Stomach (tissue), 9 donors: ENCODE data around the gene NCKAP5. TPM values are rescaled to one million over a fixed set of nuclear protein-coding genes. Genes with fewer than 3 reads are reported as not detected.

Source experiments
- DNase-seq, 2 donors: peaks; one replicate each; pipeline versions ENCODE4 v3.0.0 to v3.0.0-alpha.2; 2013 to 2019
- H3K27ac ChIP-seq, 5 donors: fragments of 200-600 bp in 4 of 5; sonication (generic) in 4 of 5; one replicate each; pipeline ENCODE4 v1.5.1; 2013 to 2019; ENCODE audit warnings: mild to moderate bottlenecking in 1 of 5, moderate library complexity in 1 of 5
- H3K27me3 ChIP-seq, 3 donors: fragments of 200-600 bp; sonication (generic); one replicate each; pipeline ENCODE4 v1.5.1; 2017 to 2019; ENCODE audit warnings: mixed run types in 1 of 3
- H3K36me3 ChIP-seq, 4 donors: fragments of 200-600 bp; sonication (generic); 1 replicate in 3 of 4; 2 replicates in 1 of 4; pipeline ENCODE4 v1.5.1; 2016 to 2019
- H3K4me1 ChIP-seq, 4 donors: fragments of 200-600 bp; sonication (generic); one replicate each; pipeline ENCODE4 v1.5.1; 2016 to 2019
- H3K4me3 ChIP-seq, 4 donors: fragments of 200-600 bp; sonication (generic) in 3 of 4; one replicate each; pipeline ENCODE4 v1.5.1; 2016 to 2019; ENCODE audit warnings: mild to moderate bottlenecking in 1 of 4
- H3K9me3 ChIP-seq, 4 donors: fragments of 200-600 bp; sonication (generic); one replicate each; pipeline ENCODE4 v1.5.1; 2016 to 2019
- EP300 ChIP-seq: sonication (generic); formaldehyde crosslinking; IDR thresholded peaks from one replicate; pipeline ENCODE4 v1.6.1; 2017; ENCODE audit warnings: antibody characterized with exemption
- POLR2A ChIP-seq, 4 donors: fragments of 450-650 bp; IDR thresholded peaks; one replicate each; pipeline ENCODE4 v1.6.1; 2016; ENCODE audit warnings: antibody characterized with exemption in 4 of 4, control low read depth in 2 of 4, mild to moderate bottlenecking in 1 of 4, moderate library complexity in 1 of 4
- POLR2AphosphoS5 ChIP-seq, 3 donors: sonication (generic); formaldehyde crosslinking; IDR thresholded peaks; one replicate each; pipeline ENCODE4 v1.6.1; 2016; ENCODE audit warnings: antibody characterized with exemption in 3 of 3
- WGBS, 5 donors: extraction: QIAGEN DNeasy Blood & Tissue Kit in 3 of 5; methylation state at CpG; one replicate each; pipeline versions ENCODE4 v1.1.5 to v1.1.7; 2013 to 2018; 5-methylcytosine and 5-hydroxymethylcytosine counted together
- intact Hi-C: fragments of 100-400 bp; cut with DNase I; formaldehyde crosslinking; loops from one replicate; pipeline ENCODE4 v1.15.1; 2023; ENCODE audit warnings: low total_unique reads
- polyA plus RNA-seq, 3 donors: library from polyadenylated mRNA; stranded (reverse); fragments of 200-250 nt; gene quantifications; one replicate each; pipeline ENCODE4 v1.2.3, GENCODE V29; 2013
- total RNA-seq, 5 donors: library from RNA; depleted of rRNA; stranded (reverse); fragments of >200 nt; gene quantifications; one replicate each; pipeline versions ENCODE4 v1.1.0 to v1.2.3, GENCODE V29; 2014 to 2016
- TF ChIP-seq, protein P1 (sequence below), 7 experiments: fragments of 450-650 bp in 4 of 7; fragments of 200-600 bp in 3 of 7; sonication (generic) in 3 of 7; IDR thresholded peaks; one replicate each; pipeline ENCODE4 v1.5.1; 2016 to 2019; ENCODE audit warnings: antibody characterized with exemption in 7 of 7, control low read depth in 2 of 7, mild to moderate bottlenecking in 1 of 7
- donor health status: healthy with polysubstance abuse.
- donor health status: Bipolar disorder and iron deficiency.
- donor health status: healthy.

Gene NCKAP5
- total and polyA plus RNA-seq, 8 donors = 0.58 to 8.0 (median 1.6) TPM; not detected in 1

DNA sequence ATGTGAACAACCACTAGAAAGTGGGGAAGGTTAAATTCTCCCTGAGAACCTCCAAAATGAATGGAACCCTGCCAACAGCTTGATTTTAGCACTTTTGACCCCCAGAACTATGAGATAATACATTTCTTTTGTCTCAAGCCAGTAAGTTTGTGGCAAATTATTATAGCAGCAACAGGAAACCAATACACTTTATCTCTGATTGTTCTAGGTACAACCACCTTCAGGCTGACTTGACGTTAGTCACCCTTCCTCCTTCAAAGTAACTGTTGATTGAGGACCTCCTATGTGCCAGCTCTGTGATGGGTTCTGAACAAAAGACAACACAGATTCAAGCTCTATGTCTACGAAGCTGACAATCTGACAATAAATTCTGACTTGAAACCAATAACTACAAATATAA lies 318.9 kb downstream of the NCKAP5 start:
- H3K4me1 ChIP-seq = no peaks in the 10 kb centered on the region
- no peaks in the 10 kb centered on the region for H3K9me3 ChIP-seq
- H3K4me3 ChIP-seq = no peak overlapping the region
- intact Hi-C loops = no loop called here
- no peaks in the 10 kb centered on the region for H3K27me3 ChIP-seq
- H3K27ac ChIP-seq = no peak overlapping the region
- 65 to 78% (median 69%) methylated on average over 2 of the region's 2 CpGs for WGBS, 5 donors
- TF ChIP-seq POLR2AphosphoS5 (IDR thresholded peaks at IDR 0.05) (no peak), POLR2A (IDR thresholded peaks at IDR 0.05) (no peak), EP300 (no peak)
- TF ChIP-seq, protein P1, sequence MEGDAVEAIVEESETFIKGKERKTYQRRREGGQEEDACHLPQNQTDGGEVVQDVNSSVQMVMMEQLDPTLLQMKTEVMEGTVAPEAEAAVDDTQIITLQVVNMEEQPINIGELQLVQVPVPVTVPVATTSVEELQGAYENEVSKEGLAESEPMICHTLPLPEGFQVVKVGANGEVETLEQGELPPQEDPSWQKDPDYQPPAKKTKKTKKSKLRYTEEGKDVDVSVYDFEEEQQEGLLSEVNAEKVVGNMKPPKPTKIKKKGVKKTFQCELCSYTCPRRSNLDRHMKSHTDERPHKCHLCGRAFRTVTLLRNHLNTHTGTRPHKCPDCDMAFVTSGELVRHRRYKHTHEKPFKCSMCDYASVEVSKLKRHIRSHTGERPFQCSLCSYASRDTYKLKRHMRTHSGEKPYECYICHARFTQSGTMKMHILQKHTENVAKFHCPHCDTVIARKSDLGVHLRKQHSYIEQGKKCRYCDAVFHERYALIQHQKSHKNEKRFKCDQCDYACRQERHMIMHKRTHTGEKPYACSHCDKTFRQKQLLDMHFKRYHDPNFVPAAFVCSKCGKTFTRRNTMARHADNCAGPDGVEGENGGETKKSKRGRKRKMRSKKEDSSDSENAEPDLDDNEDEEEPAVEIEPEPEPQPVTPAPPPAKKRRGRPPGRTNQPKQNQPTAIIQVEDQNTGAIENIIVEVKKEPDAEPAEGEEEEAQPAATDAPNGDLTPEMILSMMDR (IDR thresholded peaks at IDR 0.05) = no peak
- no peak for DNase-seq
- H3K36me3 ChIP-seq = no peaks in the 10 kb centered on the region

DNA sequence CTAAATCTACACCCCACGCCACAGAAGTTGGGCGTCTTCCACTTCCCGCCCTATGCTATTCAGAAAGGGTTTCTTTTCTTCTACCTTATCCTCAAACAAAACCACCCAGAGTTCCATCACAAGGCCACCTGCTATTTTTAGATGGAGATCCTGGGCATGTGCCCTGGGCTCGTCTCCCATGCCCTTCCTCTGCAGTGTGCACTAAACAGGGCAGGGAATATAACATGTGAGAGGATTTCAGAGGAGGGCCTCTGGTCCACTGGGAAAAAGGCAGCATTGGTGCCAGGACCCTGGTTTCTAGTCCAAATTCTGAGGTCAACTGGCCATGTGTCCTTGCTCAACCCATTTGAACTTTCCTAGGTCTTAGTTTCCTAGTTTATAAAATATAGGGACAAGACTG lies 320.0 kb downstream of the NCKAP5 start:
- no peaks in the 10 kb centered on the region for H3K36me3 ChIP-seq
- H3K4me3 ChIP-seq = no peak overlapping the region
- WGBS, 5 donors = 75 to 82% (median 76%) methylated on average over 4 of the region's 4 CpGs
- no peaks in the 10 kb centered on the region for H3K9me3 ChIP-seq
- no peak overlapping the region for H3K27ac ChIP-seq
- DNase-seq = no peak
- TF ChIP-seq, protein P1 (IDR thresholded peaks at IDR 0.05) = no peak
- TF ChIP-seq POLR2AphosphoS5 (IDR thresholded peaks at IDR 0.05) (no peak), EP300 (no peak), POLR2A (IDR thresholded peaks at IDR 0.05) (no peak)
- H3K27me3 ChIP-seq = no peaks in the 10 kb centered on the region
- intact Hi-C loops = no loop called here
- H3K4me1 ChIP-seq = no peaks in the 10 kb centered on the region

DNA sequence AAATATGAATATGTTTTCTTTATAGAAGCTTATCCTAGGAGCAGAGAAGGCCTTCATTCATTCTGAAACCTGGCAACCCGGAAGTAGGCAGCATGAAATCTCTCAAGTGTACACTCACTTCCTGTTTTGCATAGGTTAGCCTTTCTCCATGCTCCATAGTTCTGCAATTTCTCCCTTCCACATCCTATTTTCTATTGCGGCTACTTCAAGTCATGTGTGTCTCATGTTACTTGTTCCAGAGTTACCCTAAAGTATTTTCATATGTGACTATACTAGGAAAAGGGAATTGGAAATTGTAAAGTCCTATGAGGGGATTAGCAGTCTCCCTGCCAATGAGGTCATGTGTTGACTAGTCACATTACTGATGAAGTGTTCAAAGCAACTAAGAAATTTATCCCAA lies 320.6 kb downstream of the NCKAP5 start:
- 60 to 69% (median 67%) methylated on average over 2 of the region's 2 CpGs for WGBS, 5 donors
- TF ChIP-seq, protein P1 (IDR thresholded peaks at IDR 0.05) = no peak
- TF ChIP-seq POLR2A (IDR thresholded peaks at IDR 0.05) (no peak), POLR2AphosphoS5 (IDR thresholded peaks at IDR 0.05) (no peak), EP300 (no peak)
- no peaks in the 10 kb centered on the region for H3K36me3 ChIP-seq
- no peak overlapping the region for H3K27ac ChIP-seq
- H3K4me1 ChIP-seq = no peaks in the 10 kb centered on the region
- no peak overlapping the region for H3K4me3 ChIP-seq
- no peaks in the 10 kb centered on the region for H3K27me3 ChIP-seq
- no peaks in the 10 kb centered on the region for H3K9me3 ChIP-seq
- DNase-seq = peak in 1 of 2 donors; percentile 28
- intact Hi-C loops = no loop called here

DNA sequence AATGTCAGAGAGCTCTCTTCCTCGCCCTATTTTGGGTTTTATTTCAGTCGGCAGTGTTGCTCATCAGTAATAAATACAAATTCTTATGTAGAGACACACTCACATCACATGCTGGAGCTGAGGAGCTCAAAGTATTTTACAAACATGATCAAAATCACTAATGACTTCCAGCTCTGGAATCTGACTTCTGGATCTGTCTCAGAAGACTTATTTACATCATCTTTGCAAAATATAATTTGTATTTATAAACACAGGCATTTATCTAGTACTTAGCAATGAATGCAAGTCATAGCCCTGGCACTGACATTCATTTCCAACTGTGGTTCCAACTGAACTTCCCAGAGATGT lies 327.1 kb downstream of the NCKAP5 start:
- Histone ChIP-seq H3K36me3 (no peaks in the 10 kb centered on the region), H3K27ac (peak overlapping the region in 3 of 5 donors; percentile 15 to 32 (median 25)), H3K27me3 (no peaks in the 10 kb centered on the region), H3K4me3 (no peak overlapping the region), H3K4me1 (no peaks in the 10 kb centered on the region), H3K9me3 (no peaks in the 10 kb centered on the region)
- DNase-seq = peak in 1 of 2 donors; percentile 6
- TF ChIP-seq POLR2AphosphoS5 (IDR thresholded peaks at IDR 0.05) (no peak), POLR2A (IDR thresholded peaks at IDR 0.05) (no peak), EP300 (no peak)
- TF ChIP-seq, protein P1 (IDR thresholded peaks at IDR 0.05) = no peak
- intact Hi-C loops = no loop called here
- 43 to 60% (median 56%) methylated on average over 2 of the region's 2 CpGs for WGBS, 5 donors
